Measurements from ENCODE around the gene EXOSC5. TPM values are rescaled to one million over a fixed set of nuclear protein-coding genes. Genes with fewer than 3 reads are reported as not detected.
A peak's percentile ranks its signal among the peaks of the same experiment; 100 is the strongest.

The EXOSC5 gene
- total and polyA plus RNA-seq, 9 of the 15 experiments (the other 6 are each of a cell fraction or from before 2014, with no cell fraction given), result 10.9 to 75.5 (median 37.8) TPM

DNA sequence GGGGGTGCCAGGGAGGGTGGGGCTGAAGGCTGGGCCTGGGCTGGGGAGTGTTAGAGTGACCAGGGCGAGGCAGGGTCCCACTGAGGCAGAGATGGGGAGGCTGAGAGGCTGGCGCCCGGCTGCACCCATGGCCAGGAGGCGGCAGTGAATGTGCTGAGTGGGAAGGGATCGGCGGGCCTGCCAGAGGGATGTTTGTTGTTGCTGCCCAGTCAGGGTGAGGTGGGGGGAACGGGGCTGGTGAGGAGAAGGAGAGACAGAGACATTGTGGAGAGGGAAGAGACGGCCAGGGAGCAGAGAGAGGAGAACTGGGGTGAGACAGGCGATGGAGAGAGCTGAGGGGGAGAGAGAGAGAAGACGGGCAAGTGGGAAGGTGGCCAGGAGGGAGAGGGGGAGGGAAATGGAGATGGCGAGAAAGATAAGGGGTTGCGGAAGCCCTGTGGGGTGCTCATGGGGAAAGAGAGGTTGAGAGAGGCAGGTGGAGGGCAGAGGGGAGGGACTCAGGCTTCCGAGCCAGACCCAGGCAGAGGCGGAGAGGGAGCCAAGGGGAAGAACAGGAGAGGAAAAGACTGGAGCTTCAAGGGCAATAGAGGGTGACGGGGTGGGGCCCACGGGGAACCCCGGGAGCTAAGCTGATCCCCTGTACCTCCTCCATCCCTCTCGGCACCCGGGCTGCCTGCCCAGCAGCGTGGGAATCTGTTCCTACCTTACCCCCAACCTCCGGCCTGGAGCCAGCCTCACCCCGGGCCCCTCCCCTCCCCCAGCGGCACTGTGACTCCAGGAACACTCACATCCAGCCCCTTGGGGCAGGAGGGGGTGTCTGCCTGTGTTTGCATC, 30.7 kb upstream of the EXOSC5 start (continued):
- TF ChIP-seq NEUROD1 (IDR thresholded peaks at IDR 0.05; ENCODE audit: borderline replicate concordance, low read depth, low read length, partially characterized antibody) (no peak), PHF8 (IDR thresholded peaks at IDR 0.05; ENCODE audit: borderline replicate concordance, low read length) (no peak), ZSCAN29 (IDR thresholded peaks at IDR 0.05) (no peak), ZNF282 (CRISPR knock-in tag; IDR thresholded peaks at IDR 0.05) (no peak), POLR2B (IDR thresholded peaks at IDR 0.05; ENCODE audit: low read depth, partially characterized antibody) (peak; percentile 62), TBL1XR1 (IDR thresholded peaks at IDR 0.05; ENCODE audit: low read length in 2 of 2) (no peak), ZNF197 (CRISPR knock-in tag; IDR thresholded peaks at IDR 0.05; ENCODE audit: low read depth) (no peak), EWSR1 (IDR thresholded peaks at IDR 0.05; ENCODE audit: borderline replicate concordance, low read depth, partially characterized antibody) (no peak), ZNF311 (CRISPR knock-in tag; IDR thresholded peaks at IDR 0.05) (no peak), KDM2B (CRISPR knock-in tag; IDR thresholded peaks at IDR 0.05) (no peak), DPF2 (IDR thresholded peaks at IDR 0.05) (peak; percentile 87), PCBP1 (IDR thresholded peaks at IDR 0.05; ENCODE audit: low read depth, low read length, poor library complexity, severe bottlenecking) (no peak), ZNF707 (CRISPR knock-in tag; conservative IDR thresholded peaks at IDR 0.05) (no peak), THAP7 (CRISPR knock-in tag; IDR thresholded peaks at IDR 0.05) (no peak), SRF (CRISPR knock-in tag; IDR thresholded peaks at IDR 0.05) (no peak), ZFP30 (CRISPR knock-in tag; IDR thresholded peaks at IDR 0.05; ENCODE audit: borderline replicate concordance) (no peak), HLTF (IDR thresholded peaks at IDR 0.05) (peak; percentile 96), GATAD2A (IDR thresholded peaks at IDR 0.05) (peak; percentile 87), ZNF408 (CRISPR knock-in tag; IDR thresholded peaks at IDR 0.05; ENCODE audit: low read depth) (no peak), NFE2 (IDR thresholded peaks at IDR 0.05; ENCODE audit: low read depth) (no peak), SMARCA5 (IDR thresholded peaks at IDR 0.05) (peak; percentile 74; the same call in 1 of the 2 replicates), SAFB (IDR thresholded peaks at IDR 0.05; ENCODE audit: borderline replicate concordance, low read depth, low read length) (no peak)
- TF ChIP-seq, protein P1, sequence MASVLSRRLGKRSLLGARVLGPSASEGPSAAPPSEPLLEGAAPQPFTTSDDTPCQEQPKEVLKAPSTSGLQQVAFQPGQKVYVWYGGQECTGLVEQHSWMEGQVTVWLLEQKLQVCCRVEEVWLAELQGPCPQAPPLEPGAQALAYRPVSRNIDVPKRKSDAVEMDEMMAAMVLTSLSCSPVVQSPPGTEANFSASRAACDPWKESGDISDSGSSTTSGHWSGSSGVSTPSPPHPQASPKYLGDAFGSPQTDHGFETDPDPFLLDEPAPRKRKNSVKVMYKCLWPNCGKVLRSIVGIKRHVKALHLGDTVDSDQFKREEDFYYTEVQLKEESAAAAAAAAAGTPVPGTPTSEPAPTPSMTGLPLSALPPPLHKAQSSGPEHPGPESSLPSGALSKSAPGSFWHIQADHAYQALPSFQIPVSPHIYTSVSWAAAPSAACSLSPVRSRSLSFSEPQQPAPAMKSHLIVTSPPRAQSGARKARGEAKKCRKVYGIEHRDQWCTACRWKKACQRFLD (CRISPR knock-in tag; IDR thresholded peaks at IDR 0.05), result no peak
- TF ChIP-seq, protein P2, sequence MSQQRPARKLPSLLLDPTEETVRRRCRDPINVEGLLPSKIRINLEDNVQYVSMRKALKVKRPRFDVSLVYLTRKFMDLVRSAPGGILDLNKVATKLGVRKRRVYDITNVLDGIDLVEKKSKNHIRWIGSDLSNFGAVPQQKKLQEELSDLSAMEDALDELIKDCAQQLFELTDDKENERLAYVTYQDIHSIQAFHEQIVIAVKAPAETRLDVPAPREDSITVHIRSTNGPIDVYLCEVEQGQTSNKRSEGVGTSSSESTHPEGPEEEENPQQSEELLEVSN (IDR thresholded peaks at IDR 0.05; ENCODE audit: borderline replicate concordance in 1 of 2, extremely low read depth in 1 of 2, insufficient read depth in 1 of 2, insufficient read length in 1 of 2, low read depth in 1 of 2, low read length in 1 of 2, poor library complexity in 1 of 2, severe bottlenecking in 1 of 2), result peak; percentile 57 to 79
- TF ChIP-seq, protein P3, sequence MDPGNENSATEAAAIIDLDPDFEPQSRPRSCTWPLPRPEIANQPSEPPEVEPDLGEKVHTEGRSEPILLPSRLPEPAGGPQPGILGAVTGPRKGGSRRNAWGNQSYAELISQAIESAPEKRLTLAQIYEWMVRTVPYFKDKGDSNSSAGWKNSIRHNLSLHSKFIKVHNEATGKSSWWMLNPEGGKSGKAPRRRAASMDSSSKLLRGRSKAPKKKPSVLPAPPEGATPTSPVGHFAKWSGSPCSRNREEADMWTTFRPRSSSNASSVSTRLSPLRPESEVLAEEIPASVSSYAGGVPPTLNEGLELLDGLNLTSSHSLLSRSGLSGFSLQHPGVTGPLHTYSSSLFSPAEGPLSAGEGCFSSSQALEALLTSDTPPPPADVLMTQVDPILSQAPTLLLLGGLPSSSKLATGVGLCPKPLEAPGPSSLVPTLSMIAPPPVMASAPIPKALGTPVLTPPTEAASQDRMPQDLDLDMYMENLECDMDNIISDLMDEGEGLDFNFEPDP (CRISPR knock-in tag; IDR thresholded peaks at IDR 0.05), result no peak
